ENCODE results near the gene IGFALS.

DNA sequence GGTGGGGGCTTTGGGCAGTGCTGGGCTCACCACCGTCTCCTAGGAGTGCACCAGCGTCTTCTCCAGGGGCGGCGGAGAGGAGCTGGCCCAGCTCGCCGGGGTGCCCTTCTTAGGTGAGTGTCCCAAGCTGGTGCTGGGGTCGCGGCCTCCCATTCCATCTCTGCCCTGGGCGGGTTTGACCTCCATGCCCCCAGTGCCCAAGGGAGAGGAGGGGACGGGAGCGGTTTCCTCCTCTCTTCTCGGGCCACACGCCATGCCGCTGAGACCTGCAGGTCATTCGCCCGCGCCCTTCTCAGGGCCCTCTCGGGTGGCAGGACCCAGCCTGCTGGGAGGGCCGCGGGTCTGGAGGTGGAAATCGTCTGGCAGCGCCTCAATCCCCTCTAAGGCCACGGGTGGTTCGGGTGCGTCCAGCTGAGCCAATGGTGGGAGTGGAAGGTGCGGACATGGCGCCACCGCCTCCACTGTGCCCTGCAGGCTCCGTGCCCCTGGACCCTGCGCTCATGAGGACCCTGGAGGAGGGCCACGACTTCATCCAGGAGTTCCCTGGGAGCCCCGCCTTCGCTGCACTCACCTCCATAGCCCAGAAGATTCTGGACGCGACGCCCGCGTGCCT, 5.3 kb downstream of the IGFALS start:
- TF ChIP-seq, protein P1, sequence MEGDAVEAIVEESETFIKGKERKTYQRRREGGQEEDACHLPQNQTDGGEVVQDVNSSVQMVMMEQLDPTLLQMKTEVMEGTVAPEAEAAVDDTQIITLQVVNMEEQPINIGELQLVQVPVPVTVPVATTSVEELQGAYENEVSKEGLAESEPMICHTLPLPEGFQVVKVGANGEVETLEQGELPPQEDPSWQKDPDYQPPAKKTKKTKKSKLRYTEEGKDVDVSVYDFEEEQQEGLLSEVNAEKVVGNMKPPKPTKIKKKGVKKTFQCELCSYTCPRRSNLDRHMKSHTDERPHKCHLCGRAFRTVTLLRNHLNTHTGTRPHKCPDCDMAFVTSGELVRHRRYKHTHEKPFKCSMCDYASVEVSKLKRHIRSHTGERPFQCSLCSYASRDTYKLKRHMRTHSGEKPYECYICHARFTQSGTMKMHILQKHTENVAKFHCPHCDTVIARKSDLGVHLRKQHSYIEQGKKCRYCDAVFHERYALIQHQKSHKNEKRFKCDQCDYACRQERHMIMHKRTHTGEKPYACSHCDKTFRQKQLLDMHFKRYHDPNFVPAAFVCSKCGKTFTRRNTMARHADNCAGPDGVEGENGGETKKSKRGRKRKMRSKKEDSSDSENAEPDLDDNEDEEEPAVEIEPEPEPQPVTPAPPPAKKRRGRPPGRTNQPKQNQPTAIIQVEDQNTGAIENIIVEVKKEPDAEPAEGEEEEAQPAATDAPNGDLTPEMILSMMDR (IDR thresholded peaks at IDR 0.05), result no peak
- TF ChIP-seq POLR2A (IDR thresholded peaks at IDR 0.05), result no peak

Data from esophagus squamous epithelium (tissue), 4 donors.